GM12873 (cell line): ENCODE measurements around the gene ARHGAP18.

Experiments used
- CTCF ChIP-seq: IDR thresholded peaks from 2 replicates; pipeline ENCODE4 v1.5.1; 2012; ENCODE audit warnings: low read depth, mild to moderate bottlenecking, moderate library complexity, low read length, control low read depth; ENCODE audit not compliant: insufficient read depth; ENCODE audit errors: missing control alignments

ARHGAP18 gene

GRCh38 chr6:129615020-129615419, 95.0 kb downstream of the ARHGAP18 start:
- no peak for TF ChIP-seq CTCF

GRCh38 chr6:129614464-129614863, 95.5 kb downstream of the ARHGAP18 start:
- TF ChIP-seq CTCF: no peak

- TF ChIP-seq CTCF: no peak
Measured at GRCh38 chr6:129612440-129612839, 97.5 kb downstream of the ARHGAP18 start.

- no peak for TF ChIP-seq CTCF
Measured at GRCh38 chr6:129609635-129610034, 100.3 kb downstream of the ARHGAP18 start.

- no peak for TF ChIP-seq CTCF
Measured at GRCh38 chr6:129608886-129609537, 101.0 kb downstream of the ARHGAP18 start.

- no peak for TF ChIP-seq CTCF
Measured at GRCh38 chr6:129607581-129608186, 102.3 kb downstream of the ARHGAP18 start.

GRCh38 chr6:129606664-129607063, 103.3 kb downstream of the ARHGAP18 start:
- TF ChIP-seq CTCF: no peak
